SK-N-SH treated with all-trans-retinoic acid at 6 μM for 48 hours (cell line): ENCODE data around the gene QSER1.

Experiments used
- ATAC-seq: fragments of 200-7000 bp; cut with Tn5 transposase; 3 replicates; pipeline ENCODE4 v1.9.1; 2020; ENCODE audit warnings: mild to moderate bottlenecking, moderate library complexity
- ARNTL ChIP-seq: fragments of 450-650 bp; formaldehyde crosslinking; IDR thresholded peaks from 2 replicates; pipeline ENCODE4 v1.5.0; 2020; ENCODE audit warnings: low read depth, mild to moderate bottlenecking, moderate library complexity, borderline replicate concordance
- BACH2 ChIP-seq: fragments of 250-450 bp; sonication (Bioruptor Pico); IDR thresholded peaks from 2 replicates; pipeline ENCODE4 v1.9.0; 2021; ENCODE audit warnings: mild to moderate bottlenecking, borderline replicate concordance
- CSDC2 ChIP-seq: fragments of 250-450 bp; sonication (Bioruptor Pico); IDR thresholded peaks from 2 replicates; pipeline ENCODE4 v1.5.0; 2020; ENCODE audit warnings: mild to moderate bottlenecking, moderate library complexity
- ESRRG ChIP-seq: fragments of 250-450 bp; sonication (Bioruptor Pico); IDR thresholded peaks from 2 replicates; pipeline ENCODE4 v1.6.1; 2021; ENCODE audit warnings: mild to moderate bottlenecking
- GLIS3 ChIP-seq: fragments of 250-450 bp; sonication (Bioruptor Pico); IDR thresholded peaks from 2 replicates; pipeline ENCODE4 v1.5.0; 2020; ENCODE audit warnings: mild to moderate bottlenecking, moderate library complexity
- ISL1 ChIP-seq: fragments of 250-450 bp; sonication (Bioruptor Pico); IDR thresholded peaks from 2 replicates; pipeline ENCODE4 v2.1.2; 2022; ENCODE audit warnings: mild to moderate bottlenecking, moderate library complexity
- PPARA ChIP-seq: fragments of 250-450 bp; sonication (Bioruptor Pico); IDR thresholded peaks from 2 replicates; pipeline ENCODE4 v1.5.0; 2020; ENCODE audit warnings: mild to moderate bottlenecking, borderline replicate concordance
- RARB ChIP-seq: fragments of 250-450 bp; sonication (Bioruptor Pico); IDR thresholded peaks from 2 replicates; pipeline ENCODE4 v1.8.0; 2021; ENCODE audit warnings: mild to moderate bottlenecking, moderate library complexity
- SNAI2 ChIP-seq: fragments of 250-450 bp; sonication (Bioruptor Pico); IDR thresholded peaks from 2 replicates; pipeline ENCODE4 v1.5.0; 2020; ENCODE audit warnings: mild to moderate bottlenecking, moderate library complexity
- TCF4 ChIP-seq: fragments of 250-450 bp; sonication (Bioruptor Pico); IDR thresholded peaks from 2 replicates; pipeline ENCODE4 v1.8.0; 2021; ENCODE audit warnings: mild to moderate bottlenecking, moderate library complexity, borderline replicate concordance
- TOX ChIP-seq: fragments of 250-450 bp; sonication (Bioruptor Pico); IDR thresholded peaks from 2 replicates; pipeline ENCODE4 v1.8.0; 2021; ENCODE audit warnings: mild to moderate bottlenecking, moderate library complexity, borderline replicate concordance
- ZC3H10 ChIP-seq: fragments of 250-450 bp; sonication (Bioruptor Pico); IDR thresholded peaks from 2 replicates; pipeline ENCODE4 v1.5.1; 2021; ENCODE audit warnings: mild to moderate bottlenecking, moderate library complexity
- ZFP3 ChIP-seq: fragments of 250-450 bp; sonication (Bioruptor Pico); IDR thresholded peaks from 2 replicates; pipeline ENCODE4 v1.5.0; 2020; ENCODE audit warnings: mild to moderate bottlenecking, moderate library complexity
- ZFP30 ChIP-seq: fragments of 450-650 bp; formaldehyde crosslinking; IDR thresholded peaks from 2 replicates; pipeline ENCODE4 v1.5.0; 2022; ENCODE audit warnings: mild to moderate bottlenecking, moderate library complexity
- ZNF565 ChIP-seq: fragments of 450-650 bp; formaldehyde crosslinking; conservative IDR thresholded peaks from 2 replicates; pipeline ENCODE4 v1.5.0; 2020; ENCODE audit warnings: low read depth, mild to moderate bottlenecking, moderate library complexity
- ZNF70 ChIP-seq: fragments of 450-650 bp; formaldehyde crosslinking; IDR thresholded peaks from 2 replicates; pipeline ENCODE4 v1.5.0; 2020; ENCODE audit warnings: mild to moderate bottlenecking, moderate library complexity
- ZNF8 ChIP-seq: fragments of 450-650 bp; formaldehyde crosslinking; IDR thresholded peaks from 2 replicates; pipeline ENCODE4 v1.5.0; 2020; ENCODE audit warnings: mild to moderate bottlenecking, moderate library complexity
- TF ChIP-seq, protein P1 (sequence below): fragments of 250-450 bp; sonication (Bioruptor Pico); IDR thresholded peaks from 2 replicates; pipeline ENCODE4 v1.8.0; 2021; ENCODE audit warnings: low read depth, mild to moderate bottlenecking, moderate library complexity, borderline replicate concordance
- TF ChIP-seq, protein P2 (sequence below): fragments of 250-450 bp; sonication (Bioruptor Pico); IDR thresholded peaks from 2 replicates; pipeline ENCODE4 v1.5.1; 2021; ENCODE audit warnings: mild to moderate bottlenecking, moderate library complexity
- TF ChIP-seq, protein P3 (sequence below): fragments of 250-450 bp; sonication (Bioruptor Pico); IDR thresholded peaks from 2 replicates; pipeline ENCODE4 v1.8.0; 2020; ENCODE audit warnings: mild to moderate bottlenecking, moderate library complexity, borderline replicate concordance
- TF ChIP-seq, protein P4 (sequence below): fragments of 250-450 bp; sonication (Bioruptor Pico); IDR thresholded peaks from 2 replicates; pipeline ENCODE4 v1.5.0; 2020; ENCODE audit warnings: mild to moderate bottlenecking, moderate library complexity

QSER1 gene

DNA sequence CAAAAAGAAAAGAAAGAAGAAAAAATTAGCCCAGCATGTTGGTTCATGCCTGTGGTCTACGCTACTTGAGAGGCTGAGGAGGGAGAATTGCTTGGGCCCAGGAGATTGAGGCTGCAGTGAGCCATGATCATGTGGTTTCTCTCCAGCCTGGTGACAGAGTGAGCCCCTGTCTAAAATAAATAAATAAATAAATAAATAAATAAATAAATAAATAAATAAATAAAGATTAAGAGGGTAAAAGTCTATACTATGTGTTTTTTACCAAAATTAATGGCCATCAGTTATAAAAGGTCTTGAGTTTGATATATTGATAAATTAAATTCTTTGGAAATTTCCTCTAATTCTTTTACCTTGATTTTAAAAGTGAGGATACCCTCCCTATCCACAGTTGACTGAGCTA, 97.9 kb downstream of the QSER1 start:
- TF ChIP-seq ZNF565 (CRISPR knock-in tag) = no peak
- TF ChIP-seq, protein P1, sequence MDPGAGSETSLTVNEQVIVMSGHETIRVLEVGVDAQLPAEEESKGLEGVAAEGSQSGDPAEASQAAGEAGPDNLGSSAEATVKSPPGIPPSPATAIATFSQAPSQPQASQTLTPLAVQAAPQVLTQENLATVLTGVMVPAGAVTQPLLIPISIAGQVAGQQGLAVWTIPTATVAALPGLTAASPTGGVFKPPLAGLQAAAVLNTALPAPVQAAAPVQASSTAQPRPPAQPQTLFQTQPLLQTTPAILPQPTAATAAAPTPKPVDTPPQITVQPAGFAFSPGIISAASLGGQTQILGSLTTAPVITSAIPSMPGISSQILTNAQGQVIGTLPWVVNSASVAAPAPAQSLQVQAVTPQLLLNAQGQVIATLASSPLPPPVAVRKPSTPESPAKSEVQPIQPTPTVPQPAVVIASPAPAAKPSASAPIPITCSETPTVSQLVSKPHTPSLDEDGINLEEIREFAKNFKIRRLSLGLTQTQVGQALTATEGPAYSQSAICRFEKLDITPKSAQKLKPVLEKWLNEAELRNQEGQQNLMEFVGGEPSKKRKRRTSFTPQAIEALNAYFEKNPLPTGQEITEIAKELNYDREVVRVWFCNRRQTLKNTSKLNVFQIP (CRISPR knock-in tag) = no peak
- TF ChIP-seq BACH2 (CRISPR knock-in tag) = no peak
- no peak for TF ChIP-seq TCF4 (CRISPR knock-in tag)
- TF ChIP-seq SNAI2 (CRISPR knock-in tag) = no peak
- TF ChIP-seq, protein P2, sequence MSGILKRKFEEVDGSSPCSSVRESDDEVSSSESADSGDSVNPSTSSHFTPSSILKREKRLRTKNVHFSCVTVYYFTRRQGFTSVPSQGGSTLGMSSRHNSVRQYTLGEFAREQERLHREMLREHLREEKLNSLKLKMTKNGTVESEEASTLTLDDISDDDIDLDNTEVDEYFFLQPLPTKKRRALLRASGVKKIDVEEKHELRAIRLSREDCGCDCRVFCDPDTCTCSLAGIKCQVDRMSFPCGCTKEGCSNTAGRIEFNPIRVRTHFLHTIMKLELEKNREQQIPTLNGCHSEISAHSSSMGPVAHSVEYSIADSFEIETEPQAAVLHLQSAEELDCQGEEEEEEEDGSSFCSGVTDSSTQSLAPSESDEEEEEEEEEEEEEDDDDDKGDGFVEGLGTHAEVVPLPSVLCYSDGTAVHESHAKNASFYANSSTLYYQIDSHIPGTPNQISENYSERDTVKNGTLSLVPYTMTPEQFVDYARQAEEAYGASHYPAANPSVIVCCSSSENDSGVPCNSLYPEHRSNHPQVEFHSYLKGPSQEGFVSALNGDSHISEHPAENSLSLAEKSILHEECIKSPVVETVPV (CRISPR knock-in tag) = no peak
- TF ChIP-seq ZNF8 (CRISPR knock-in tag) = no peak
- TF ChIP-seq, protein P3, sequence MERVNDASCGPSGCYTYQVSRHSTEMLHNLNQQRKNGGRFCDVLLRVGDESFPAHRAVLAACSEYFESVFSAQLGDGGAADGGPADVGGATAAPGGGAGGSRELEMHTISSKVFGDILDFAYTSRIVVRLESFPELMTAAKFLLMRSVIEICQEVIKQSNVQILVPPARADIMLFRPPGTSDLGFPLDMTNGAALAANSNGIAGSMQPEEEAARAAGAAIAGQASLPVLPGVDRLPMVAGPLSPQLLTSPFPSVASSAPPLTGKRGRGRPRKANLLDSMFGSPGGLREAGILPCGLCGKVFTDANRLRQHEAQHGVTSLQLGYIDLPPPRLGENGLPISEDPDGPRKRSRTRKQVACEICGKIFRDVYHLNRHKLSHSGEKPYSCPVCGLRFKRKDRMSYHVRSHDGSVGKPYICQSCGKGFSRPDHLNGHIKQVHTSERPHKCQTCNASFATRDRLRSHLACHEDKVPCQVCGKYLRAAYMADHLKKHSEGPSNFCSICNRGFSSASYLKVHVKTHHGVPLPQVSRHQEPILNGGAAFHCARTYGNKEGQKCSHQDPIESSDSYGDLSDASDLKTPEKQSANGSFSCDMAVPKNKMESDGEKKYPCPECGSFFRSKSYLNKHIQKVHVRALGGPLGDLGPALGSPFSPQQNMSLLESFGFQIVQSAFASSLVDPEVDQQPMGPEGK (CRISPR knock-in tag) = no peak
- no peak for TF ChIP-seq ZC3H10 (CRISPR knock-in tag)
- TF ChIP-seq RARB = no peak
- no peak for TF ChIP-seq ZFP30 (CRISPR knock-in tag)
- TF ChIP-seq ZNF70 (CRISPR knock-in tag) = no peak
- no peak for TF ChIP-seq ARNTL (CRISPR knock-in tag)
- TF ChIP-seq PPARA = no peak
- no peak for TF ChIP-seq ESRRG (CRISPR knock-in tag)
- TF ChIP-seq ZFP3 (CRISPR knock-in tag) = no peak
- TF ChIP-seq GLIS3 (CRISPR knock-in tag) = no peak
- TF ChIP-seq, protein P4, sequence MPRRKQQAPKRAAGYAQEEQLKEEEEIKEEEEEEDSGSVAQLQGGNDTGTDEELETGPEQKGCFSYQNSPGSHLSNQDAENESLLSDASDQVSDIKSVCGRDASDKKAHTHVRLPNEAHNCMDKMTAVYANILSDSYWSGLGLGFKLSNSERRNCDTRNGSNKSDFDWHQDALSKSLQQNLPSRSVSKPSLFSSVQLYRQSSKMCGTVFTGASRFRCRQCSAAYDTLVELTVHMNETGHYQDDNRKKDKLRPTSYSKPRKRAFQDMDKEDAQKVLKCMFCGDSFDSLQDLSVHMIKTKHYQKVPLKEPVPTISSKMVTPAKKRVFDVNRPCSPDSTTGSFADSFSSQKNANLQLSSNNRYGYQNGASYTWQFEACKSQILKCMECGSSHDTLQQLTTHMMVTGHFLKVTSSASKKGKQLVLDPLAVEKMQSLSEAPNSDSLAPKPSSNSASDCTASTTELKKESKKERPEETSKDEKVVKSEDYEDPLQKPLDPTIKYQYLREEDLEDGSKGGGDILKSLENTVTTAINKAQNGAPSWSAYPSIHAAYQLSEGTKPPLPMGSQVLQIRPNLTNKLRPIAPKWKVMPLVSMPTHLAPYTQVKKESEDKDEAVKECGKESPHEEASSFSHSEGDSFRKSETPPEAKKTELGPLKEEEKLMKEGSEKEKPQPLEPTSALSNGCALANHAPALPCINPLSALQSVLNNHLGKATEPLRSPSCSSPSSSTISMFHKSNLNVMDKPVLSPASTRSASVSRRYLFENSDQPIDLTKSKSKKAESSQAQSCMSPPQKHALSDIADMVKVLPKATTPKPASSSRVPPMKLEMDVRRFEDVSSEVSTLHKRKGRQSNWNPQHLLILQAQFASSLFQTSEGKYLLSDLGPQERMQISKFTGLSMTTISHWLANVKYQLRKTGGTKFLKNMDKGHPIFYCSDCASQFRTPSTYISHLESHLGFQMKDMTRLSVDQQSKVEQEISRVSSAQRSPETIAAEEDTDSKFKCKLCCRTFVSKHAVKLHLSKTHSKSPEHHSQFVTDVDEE (CRISPR knock-in tag) = no peak
- no peak for TF ChIP-seq TOX (CRISPR knock-in tag)
- no peak for ATAC-seq

DNA sequence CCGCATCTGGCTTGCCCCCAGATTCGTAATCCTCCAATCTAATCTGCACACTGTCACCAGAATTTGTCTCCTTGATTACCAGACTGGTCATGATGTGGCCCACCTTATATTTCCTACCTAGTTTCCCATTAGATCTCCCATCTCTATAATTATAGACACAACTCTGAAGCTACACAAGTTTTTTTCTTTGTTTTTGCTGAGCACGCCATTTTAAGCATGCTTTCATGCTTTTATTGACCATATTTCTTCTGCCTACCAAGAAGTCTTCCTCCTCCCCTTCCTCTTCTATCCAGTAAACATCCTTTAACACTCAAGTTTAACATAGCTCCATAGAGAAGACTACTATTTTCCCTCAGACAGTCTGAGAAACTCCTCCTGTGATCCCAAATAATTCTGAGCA, 98.8 kb downstream of the QSER1 start:
- no peak for TF ChIP-seq CSDC2 (CRISPR knock-in tag)
- TF ChIP-seq ZNF70 (CRISPR knock-in tag) = no peak
- TF ChIP-seq ZC3H10 (CRISPR knock-in tag) = no peak
- TF ChIP-seq TOX (CRISPR knock-in tag) = no peak
- no peak for TF ChIP-seq ZFP30 (CRISPR knock-in tag)
- TF ChIP-seq, protein P2 (CRISPR knock-in tag) = no peak
- TF ChIP-seq, protein P3 (CRISPR knock-in tag) = no peak
- TF ChIP-seq, protein P1 (CRISPR knock-in tag) = no peak
- TF ChIP-seq BACH2 (CRISPR knock-in tag) = no peak
- TF ChIP-seq PPARA = no peak
- no peak for TF ChIP-seq ISL1 (CRISPR knock-in tag)
- no peak for TF ChIP-seq ESRRG (CRISPR knock-in tag)
- no peak for TF ChIP-seq ZFP3 (CRISPR knock-in tag)
- ATAC-seq = no peak
